Adipocyte (in vitro differentiated cells): ENCODE results near the gene TP53RK.
A peak's percentile ranks its signal among the peaks of the same experiment; 100 is the strongest.
"Not testable (repeated sequence)": the region's sequence is repeated elsewhere in the genome, so short reads cannot be mapped to it uniquely, and the experiment has no call there.

Experiments used
- DNase-seq: peaks from one replicate; pipeline ENCODE4 v3.0.0-alpha.2; 2015; ENCODE audit warnings: low read depth
- H3K27me3 ChIP-seq: replicated peaks from 2 replicates; pipeline ENCODE4 v1.7.0; 2013; ENCODE audit warnings: mild to moderate bottlenecking, low read length, moderate library complexity; ENCODE audit not compliant: control insufficient read depth, insufficient read depth
- H3K36me3 ChIP-seq: 2 replicates; pipeline ENCODE4 v1.7.0; 2013; ENCODE audit warnings: low read length, mild to moderate bottlenecking, moderate library complexity; ENCODE audit not compliant: control insufficient read depth, insufficient read depth, severe bottlenecking
- H3K4me1 ChIP-seq: 2 replicates; pipeline ENCODE4 v1.7.0; 2013; ENCODE audit warnings: mild to moderate bottlenecking, low read length, moderate library complexity; ENCODE audit not compliant: control insufficient read depth, insufficient read depth
- H3K4me3 ChIP-seq: 2 replicates; pipeline ENCODE4 v1.7.0; 2013; ENCODE audit warnings: mild to moderate bottlenecking, low read length, moderate library complexity
- H3K9ac ChIP-seq: 2 replicates; pipeline ENCODE4 v1.7.0; 2013; ENCODE audit warnings: mild to moderate bottlenecking, low read length, moderate library complexity
- H3K9me3 ChIP-seq: 2 replicates; pipeline ENCODE4 v1.7.0; 2013; ENCODE audit warnings: mild to moderate bottlenecking, low read length, moderate library complexity; ENCODE audit not compliant: control insufficient read depth

The TP53RK gene

GRCh38 chr20:46681032-46681854 is 8.0 kb downstream of the TP53RK start:
- Histone ChIP-seq H3K4me3 (no peak overlapping the region), H3K9ac (no peak overlapping the region), H3K36me3 (peaks cover 21% of the 10 kb centered on the region), H3K4me1 (peaks cover 35% of the 10 kb centered on the region), H3K9me3 (no peaks in the 10 kb centered on the region), H3K27me3 (no peaks in the 10 kb centered on the region)
- peak; percentile 61 for DNase-seq

- no peak overlapping the region for H3K4me3 ChIP-seq
- peaks cover 32% of the 10 kb centered on the region for H3K4me1 ChIP-seq
- H3K9ac ChIP-seq = no peak overlapping the region
- H3K36me3 ChIP-seq = peaks cover 17% of the 10 kb centered on the region
- no peaks in the 10 kb centered on the region for H3K27me3 ChIP-seq
- DNase-seq = no peak
- no peaks in the 10 kb centered on the region for H3K9me3 ChIP-seq
Measured at GRCh38 chr20:46680684-46681031, 8.6 kb downstream of the TP53RK start.

GRCh38 chr20:46678516-46678915 is 10.7 kb downstream of the TP53RK start:
- Histone ChIP-seq H3K9me3 (no peaks in the 10 kb centered on the region), H3K9ac (no peak overlapping the region), H3K27me3 (no peaks in the 10 kb centered on the region), H3K4me1 (peaks cover 12% of the 10 kb centered on the region), H3K36me3 (peaks cover 8% of the 10 kb centered on the region), H3K4me3 (no peak overlapping the region)
- DNase-seq = no peak

GRCh38 chr20:46677608-46678007 is 11.6 kb downstream of the TP53RK start:
- Histone ChIP-seq H3K9ac (no peak overlapping the region), H3K4me3 (no peak overlapping the region), H3K36me3 (peaks cover 8% of the 10 kb centered on the region), H3K4me1 (peaks cover 3% of the 10 kb centered on the region), H3K9me3 (peaks cover 3% of the 10 kb centered on the region), H3K27me3 (no peaks in the 10 kb centered on the region)
- no peak for DNase-seq

GRCh38 chr20:46676649-46677316 is 12.5 kb downstream of the TP53RK start:
- H3K9ac ChIP-seq, DNase-seq, H3K4me3 ChIP-seq, H3K36me3 ChIP-seq, H3K4me1 ChIP-seq, H3K9me3 ChIP-seq, H3K27me3 ChIP-seq: not testable (repeated sequence)

GRCh38 chr20:46674253-46675083 is 14.8 kb downstream of the TP53RK start:
- H3K4me3 ChIP-seq = no peak overlapping the region
- H3K4me1 ChIP-seq = no peaks in the 10 kb centered on the region
- H3K36me3 ChIP-seq = no peaks in the 10 kb centered on the region
- H3K9ac ChIP-seq = no peak overlapping the region
- H3K27me3 ChIP-seq = no peaks in the 10 kb centered on the region
- DNase-seq = no peak
- peaks cover 28% of the 10 kb centered on the region for H3K9me3 ChIP-seq

- Histone ChIP-seq H3K9me3 (peaks cover 28% of the 10 kb centered on the region), H3K27me3 (no peaks in the 10 kb centered on the region), H3K4me3 (no peak overlapping the region), H3K9ac (no peak overlapping the region), H3K4me1 (no peaks in the 10 kb centered on the region), H3K36me3 (no peaks in the 10 kb centered on the region)
- DNase-seq = no peak
Measured at GRCh38 chr20:46673394-46674252, 15.6 kb downstream of the TP53RK start.

- no peak for DNase-seq
- H3K4me3 ChIP-seq = no peak overlapping the region
Measured at GRCh38 chr20:46672543-46673148, 16.6 kb downstream of the TP53RK start.

DNA sequence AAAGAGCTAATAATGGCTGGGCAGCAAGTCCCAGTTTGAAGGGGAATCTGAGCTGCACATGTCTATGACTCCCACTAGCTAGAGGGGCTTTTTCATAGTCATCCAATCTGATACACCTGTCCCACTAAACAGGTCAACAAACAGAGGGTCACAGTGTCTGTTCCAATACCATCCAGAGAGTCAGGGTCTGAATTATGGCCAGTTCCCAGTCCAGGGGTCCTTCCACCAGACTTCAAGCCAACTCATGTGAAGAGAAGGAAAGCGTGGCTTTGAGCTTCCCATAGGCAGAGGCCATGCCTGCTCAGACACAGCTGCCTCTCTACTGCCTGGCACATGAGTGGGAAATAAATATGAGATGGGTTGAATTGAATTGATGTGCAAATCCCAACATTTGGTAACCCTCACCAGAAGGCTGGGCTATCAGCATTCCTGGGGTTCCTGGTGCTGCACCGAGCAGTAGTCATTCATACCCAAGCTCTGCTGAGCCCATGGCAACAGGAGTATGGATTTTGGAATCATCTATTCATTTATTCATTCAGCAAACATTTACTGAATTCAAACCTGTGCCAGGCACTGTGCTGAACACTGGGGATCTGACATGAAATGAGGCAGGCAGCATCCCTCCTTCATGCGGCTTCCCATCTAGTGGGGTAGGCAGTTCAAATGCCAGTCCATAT is 17.2 kb downstream of the TP53RK start:
- DNase-seq = no peak
- H3K27me3 ChIP-seq = no peaks in the 10 kb centered on the region
- no peak overlapping the region for H3K4me3 ChIP-seq
- H3K36me3 ChIP-seq = no peaks in the 10 kb centered on the region
- H3K9ac ChIP-seq = no peak overlapping the region
- peaks cover 15% of the 10 kb centered on the region for H3K4me1 ChIP-seq
- H3K9me3 ChIP-seq = peaks cover 28% of the 10 kb centered on the region

More at GRCh38 chr20:46672543-46673148, 16.6 kb downstream of the TP53RK start:
- Histone ChIP-seq H3K27me3 (no peaks in the 10 kb centered on the region), H3K36me3 (no peaks in the 10 kb centered on the region), H3K4me1 (peaks cover 8% of the 10 kb centered on the region), H3K9ac (no peak overlapping the region), H3K9me3 (peaks cover 28% of the 10 kb centered on the region)
